ENCODE results near the gene NCDN.
A peak's percentile ranks its signal among the peaks of the same experiment; 100 is the strongest.

The NCDN gene

DNA sequence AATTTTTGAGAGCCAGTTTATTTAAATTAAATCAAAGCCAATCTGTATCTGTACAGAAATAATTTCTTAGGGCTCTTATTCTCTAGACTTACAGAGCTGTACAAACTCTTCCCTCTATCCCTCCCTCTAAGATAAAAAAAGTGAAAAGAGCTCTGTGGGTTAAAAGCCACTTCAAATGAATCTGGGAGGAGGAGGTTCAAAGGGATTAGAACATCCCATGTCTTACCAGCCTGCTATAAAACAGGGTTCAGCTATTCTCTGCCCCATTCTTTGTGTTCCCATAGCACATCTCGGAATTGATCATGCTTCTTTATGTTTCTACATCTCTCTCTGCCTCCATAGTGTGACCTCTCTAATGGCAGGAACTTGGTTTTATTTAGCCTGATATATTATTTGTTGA is 19.8 kb upstream of the NCDN start:
- TF ChIP-seq, protein P1, sequence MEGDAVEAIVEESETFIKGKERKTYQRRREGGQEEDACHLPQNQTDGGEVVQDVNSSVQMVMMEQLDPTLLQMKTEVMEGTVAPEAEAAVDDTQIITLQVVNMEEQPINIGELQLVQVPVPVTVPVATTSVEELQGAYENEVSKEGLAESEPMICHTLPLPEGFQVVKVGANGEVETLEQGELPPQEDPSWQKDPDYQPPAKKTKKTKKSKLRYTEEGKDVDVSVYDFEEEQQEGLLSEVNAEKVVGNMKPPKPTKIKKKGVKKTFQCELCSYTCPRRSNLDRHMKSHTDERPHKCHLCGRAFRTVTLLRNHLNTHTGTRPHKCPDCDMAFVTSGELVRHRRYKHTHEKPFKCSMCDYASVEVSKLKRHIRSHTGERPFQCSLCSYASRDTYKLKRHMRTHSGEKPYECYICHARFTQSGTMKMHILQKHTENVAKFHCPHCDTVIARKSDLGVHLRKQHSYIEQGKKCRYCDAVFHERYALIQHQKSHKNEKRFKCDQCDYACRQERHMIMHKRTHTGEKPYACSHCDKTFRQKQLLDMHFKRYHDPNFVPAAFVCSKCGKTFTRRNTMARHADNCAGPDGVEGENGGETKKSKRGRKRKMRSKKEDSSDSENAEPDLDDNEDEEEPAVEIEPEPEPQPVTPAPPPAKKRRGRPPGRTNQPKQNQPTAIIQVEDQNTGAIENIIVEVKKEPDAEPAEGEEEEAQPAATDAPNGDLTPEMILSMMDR (IDR thresholded peaks at IDR 0.05): no peak

DNA sequence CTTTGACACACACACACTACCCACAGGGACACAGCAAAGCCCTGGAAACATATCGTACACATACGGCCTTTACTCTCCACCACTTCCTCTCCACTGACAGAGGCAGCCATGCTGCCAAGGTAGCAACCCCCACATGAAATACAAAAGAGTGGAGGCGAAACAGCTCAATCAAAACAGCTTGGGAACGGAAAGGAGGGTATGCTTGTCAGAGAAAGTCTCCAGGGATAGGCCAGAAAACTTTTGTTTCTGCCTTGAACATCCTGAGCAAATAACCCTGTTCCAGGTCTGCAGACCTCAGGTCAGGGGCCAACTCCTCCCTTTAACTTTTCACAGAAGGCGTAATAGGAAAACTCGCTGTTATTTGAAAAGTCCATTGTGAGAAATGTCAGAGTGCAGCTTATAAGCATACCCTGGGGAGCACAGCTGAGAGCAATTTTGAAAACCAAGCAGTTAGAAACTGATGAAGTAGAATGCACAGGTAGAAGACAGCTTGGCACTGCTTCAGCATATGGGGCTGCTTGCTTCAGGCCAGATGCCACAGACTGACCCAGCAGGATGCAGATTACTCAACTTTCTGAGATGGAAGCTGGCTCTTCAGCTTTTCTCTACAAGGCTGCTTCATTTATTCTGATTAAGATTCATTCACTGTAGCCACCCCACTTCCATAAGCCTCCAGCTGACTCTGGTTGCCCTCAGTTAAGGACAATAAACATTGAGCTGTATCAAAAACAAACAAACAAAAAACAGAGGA is 18.4 kb upstream of the NCDN start:
- TF ChIP-seq, protein P1 (IDR thresholded peaks at IDR 0.05): no peak

DNA sequence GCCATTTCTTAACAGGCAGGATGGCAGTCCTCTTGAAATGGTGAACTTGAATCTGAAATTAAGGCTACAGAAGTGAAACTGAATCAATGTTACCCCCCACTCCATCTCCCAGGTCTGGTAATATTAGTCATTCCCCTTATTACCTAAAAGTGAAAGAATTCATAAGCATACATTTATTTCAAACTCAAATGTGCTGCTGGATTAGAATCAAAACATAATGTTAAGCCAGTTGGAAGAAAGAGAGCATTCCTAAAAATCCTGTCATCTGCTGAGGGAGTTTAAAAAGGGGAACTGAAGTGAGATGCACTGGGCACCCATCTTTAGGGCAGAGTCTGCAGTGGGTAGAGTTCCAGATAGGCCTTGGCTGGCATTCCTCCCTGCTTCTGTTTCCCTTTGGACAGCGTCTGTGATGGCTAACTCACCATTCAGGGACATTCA is 17.8 kb upstream of the NCDN start:
- TF ChIP-seq, protein P1 (IDR thresholded peaks at IDR 0.05): no peak

DNA sequence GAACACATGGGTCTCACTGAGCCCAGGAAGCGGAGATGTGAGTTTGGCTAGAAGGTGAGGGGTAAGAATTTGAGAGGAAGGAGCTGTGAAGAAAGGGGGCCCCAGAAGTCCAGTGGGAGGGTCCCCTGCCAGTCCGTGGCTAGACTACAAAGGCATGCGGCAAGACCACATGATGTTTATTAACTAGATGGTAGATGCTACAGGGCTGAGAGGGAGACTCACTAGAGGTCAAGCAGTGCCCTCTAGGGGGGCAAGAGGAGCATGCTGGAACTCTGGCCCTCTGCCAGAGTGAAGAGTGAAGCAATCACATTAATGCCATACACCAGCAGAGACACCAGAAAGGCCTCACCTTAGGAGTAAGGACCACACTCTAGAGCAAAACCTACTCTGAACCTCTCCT is 12.6 kb upstream of the NCDN start:
- TF ChIP-seq, protein P1 (IDR thresholded peaks at IDR 0.05): peak; percentile 21; the same call in 1 of the 2 replicates

DNA sequence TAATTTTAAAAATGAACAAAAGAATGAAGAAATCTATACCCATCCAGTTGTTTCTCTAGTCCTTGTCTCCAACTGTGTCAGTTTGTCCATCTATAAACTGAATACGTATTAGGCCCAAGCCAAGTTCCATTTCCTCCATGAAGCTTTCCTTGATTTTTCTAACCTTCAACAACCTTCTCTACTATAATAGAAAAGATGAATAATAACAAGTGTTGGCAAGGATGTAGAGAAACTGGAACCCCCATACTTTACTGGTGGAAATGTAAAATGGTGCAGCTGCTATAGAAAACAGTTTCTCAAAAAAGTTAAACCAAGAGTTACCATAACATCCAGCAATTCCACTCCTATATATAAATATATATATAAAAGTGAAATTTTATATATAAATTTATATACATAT is 11.0 kb upstream of the NCDN start:
- TF ChIP-seq, protein P1 (IDR thresholded peaks at IDR 0.05): no peak

DNA sequence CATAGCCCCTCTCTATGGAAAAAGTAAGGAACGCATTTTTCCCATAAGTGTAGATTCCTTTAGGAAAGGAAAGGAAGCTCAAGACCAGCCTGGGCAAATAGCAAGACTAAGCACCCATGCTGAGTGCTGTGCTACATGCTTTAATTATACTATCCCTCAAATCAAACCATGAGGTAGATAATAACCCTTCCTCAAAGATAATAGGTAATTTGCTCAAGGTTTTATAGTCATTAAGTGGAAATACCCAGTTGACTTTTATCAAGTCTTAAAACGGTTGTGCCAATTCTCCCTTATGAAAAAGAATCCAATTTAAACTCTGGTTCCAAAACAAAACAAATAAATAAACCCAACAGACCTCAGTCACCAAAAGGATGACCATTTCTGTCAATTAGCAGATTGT is 3.7 kb upstream of the NCDN start:
- TF ChIP-seq, protein P1 (IDR thresholded peaks at IDR 0.05): no peak

DNA sequence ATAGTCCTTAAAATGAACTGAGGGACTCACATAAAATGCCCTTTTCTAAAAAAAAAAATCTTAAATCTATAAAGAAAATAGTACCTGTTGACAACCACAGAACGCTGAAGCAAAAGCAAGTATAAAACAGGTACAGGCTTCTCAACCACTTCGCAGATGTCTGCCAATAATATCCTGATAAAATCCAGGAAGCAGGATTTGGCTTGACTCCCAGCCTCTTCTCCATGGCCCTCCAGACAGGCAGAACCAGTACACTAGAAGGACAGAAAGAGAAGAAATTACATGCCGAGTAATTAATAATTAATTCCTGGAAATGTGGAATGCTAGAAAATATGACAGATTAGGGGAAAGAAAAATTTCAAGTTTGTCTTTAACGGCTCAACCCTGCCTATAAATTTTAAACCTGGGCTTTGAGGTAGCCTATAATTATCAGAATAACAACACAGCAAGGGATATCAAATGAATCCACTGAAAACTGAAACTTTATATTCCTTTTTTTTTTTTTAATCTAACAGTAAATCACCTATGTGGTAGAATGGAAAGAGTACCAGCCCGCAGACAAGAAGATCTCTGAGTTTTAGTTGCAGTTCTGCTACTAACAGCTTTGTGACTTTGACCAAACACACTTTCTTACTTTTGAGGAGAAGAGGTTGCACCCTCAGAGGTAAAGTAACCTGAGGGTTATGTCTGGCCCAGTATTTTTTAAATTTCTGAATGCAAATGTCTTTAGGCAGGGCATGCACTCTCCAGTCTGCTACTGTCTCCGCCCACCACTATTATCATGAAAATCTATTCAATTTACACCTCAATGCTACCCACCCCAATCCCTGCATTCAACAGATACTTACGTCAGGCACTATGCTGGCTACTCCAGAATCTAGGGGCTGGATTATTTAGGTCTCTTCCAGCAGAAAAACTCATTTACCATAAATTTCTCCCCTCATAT is 3.1 kb upstream of the NCDN start:
- TF ChIP-seq, protein P1 (IDR thresholded peaks at IDR 0.05): no peak

All from LNCAP (cell line).